GM21619 (cell line): ENCODE measurements around the gene CHCHD3.

Experiments used
- ATAC-seq: cut with Tn5 transposase; IDR thresholded peaks from one replicate; pipeline ENCODE4 v1.9.1; 2021; ENCODE audit not compliant: unreplicated experiment

The CHCHD3 gene

GRCh38 chr7:133047321-133047720, 34.6 kb downstream of the CHCHD3 start:
- ATAC-seq, result no peak

DNA sequence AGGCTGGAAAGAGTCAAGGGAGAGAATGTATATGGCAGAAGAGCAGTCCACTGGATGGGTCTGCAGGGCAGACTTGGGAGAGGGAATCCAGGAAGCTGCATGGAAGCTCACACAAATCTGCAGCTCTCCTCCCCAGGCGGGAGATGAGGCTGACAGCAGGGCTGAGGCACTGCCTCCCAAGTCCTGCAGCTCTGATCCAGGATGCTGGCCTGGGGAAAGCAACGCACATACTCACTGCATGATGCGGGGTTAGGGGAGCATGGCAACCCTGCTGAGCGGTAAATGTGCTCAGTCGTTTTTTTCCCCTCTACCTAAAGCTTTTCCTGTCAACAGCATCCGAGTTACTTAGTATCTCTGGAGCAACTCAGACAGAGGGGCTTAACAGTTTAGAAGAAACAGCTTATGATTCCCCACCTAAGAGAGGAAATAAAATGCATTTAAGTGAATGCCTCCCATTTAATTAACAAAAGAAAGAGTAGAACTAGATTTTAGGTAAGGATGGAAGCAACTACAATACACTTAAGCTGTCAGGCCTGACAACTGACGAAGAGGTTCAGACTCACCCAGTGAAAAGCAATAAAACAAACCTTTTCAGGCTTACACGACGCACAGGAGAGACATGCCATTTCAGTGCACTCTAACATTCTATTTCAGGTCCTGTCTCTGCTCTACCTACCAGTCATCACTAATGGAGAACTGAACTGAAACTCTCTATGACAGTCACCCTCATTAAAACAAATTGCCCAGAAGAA, 37.0 kb downstream of the CHCHD3 start:
- ATAC-seq, result no peak

- ATAC-seq, result no peak
These were observed 41.2 kb downstream of the CHCHD3 start for GRCh38 chr7:133040674-133041073.

DNA sequence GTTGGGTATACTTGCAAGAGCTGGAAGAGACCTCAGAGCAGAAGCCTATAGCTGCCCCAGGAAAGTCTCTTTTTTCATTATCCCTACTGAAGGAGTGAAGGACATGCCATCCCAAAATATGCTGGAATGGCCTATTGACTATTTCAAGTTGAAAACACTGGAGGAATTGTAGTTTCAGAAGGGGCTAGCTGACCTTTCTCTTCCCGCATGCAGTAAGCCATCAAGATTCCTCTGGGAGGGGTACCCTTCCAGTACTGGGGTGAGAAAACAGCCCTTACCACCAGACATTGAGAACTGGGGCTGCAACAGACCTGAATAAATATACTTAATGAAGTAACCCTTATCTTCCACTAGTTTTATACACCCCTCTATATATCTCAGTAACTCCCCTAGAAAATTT, 41.7 kb downstream of the CHCHD3 start:
- ATAC-seq, result no peak

GRCh38 chr7:133039614-133040013, 42.3 kb downstream of the CHCHD3 start:
- ATAC-seq, result no peak

DNA sequence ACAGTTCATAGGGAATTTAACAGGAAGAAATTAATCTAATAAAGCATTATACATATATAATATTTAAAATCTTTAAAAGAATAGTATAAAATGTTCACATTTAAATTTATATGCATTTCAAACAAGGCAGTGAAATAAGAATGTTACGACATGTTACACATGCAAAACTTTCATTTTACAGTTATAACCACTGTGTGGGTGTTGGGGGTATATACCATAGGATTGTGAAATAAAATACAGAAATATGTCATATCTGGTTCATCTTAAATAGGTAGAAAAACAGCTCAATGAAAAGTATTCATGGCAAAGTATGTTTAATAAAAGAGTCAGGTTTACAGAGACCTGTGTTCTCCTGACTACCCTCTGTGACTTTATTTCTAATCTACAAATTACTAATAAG, 45.6 kb downstream of the CHCHD3 start:
- ATAC-seq, result no peak

DNA sequence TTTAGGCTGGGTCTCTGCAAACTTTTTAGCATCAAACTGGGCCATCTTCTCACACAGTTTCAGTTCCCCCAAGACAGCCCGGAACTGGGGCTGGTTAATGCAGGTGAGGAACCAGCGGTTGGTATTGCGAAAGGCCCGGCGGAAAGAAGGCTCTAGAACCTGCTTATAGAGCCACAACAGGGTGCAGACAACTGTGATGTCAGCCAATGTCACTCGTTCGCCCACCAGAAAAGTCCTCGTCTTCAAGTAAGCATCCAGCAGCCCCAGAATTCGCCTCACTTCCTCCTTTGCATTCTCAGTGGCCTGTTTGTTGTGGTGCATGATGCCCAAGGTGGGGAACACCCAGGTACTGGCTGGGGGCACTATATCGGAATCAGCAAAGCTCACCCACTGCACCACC, 46.6 kb downstream of the CHCHD3 start:
- peak; percentile 89 for ATAC-seq

GRCh38 chr7:133030346-133030745, 51.5 kb downstream of the CHCHD3 start:
- ATAC-seq, result no peak

DNA sequence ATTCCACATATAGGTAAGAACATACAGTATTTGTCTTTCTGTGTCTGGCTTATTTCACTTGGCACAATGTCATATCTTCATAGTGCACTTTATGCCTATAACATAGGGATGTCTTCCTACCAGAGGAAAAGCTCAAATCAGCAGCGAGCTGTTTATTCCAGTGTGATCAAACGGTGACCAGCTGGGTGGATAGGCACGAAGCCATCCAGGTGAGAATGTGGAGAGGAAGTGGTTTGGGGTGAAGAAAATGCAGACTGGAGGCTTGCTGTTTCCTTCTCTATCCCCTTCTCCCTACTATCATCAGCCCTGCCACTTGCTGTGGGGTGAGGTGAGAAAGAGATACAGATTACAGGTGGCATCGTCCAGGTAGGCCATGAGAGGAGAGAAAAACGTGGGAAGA, 52.4 kb downstream of the CHCHD3 start:
- no peak for ATAC-seq

DNA sequence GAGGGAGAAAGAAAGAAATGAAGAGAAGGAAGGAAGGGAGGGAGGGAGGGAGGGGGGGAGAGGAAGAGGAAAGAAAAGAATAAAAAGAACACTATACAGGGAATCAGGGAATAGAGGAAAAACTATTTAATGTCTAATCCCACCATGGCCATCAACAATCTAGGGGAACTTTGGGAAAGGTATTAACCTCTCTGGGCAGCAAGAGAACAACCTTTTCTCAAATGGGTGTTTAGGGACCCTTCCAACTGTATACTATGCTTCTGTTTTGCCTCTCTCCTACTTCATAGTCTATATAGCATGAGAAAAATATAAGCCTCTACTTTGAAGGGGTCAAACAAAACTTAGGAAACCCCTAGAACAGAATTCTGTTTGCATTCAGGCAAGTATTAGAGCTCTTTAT, 54.5 kb downstream of the CHCHD3 start:
- ATAC-seq, result no peak

DNA sequence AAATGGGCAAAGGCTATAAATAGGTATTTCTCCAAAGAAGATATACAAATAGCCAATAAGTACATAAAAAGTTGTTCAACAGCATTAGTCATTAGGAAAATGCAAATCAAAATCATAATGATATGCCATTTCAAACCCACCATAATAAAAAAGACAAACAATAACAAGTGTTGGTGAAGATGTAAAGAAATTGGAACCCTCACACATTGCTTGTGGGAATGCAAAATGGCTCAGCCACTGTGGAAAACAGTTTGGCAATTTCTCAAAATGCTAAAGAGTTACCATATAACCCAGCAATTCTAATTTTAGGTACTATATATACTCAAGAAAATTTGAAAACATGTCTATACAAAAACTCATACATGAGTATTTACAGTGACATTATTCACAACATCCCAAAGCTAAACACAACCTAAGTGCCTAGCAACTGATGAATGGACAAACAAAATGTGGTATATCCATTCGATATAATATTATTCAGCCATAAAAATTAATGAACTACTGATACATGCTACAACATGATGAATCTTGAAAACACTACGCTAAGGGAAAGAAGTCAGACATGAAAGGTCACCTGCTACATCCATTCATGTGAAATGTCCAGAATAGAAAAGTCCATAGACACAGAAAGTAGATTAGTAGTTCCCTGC, 55.6 kb downstream of the CHCHD3 start:
- ATAC-seq, result no peak

- no peak for ATAC-seq
These were observed 56.8 kb downstream of the CHCHD3 start for GRCh38 chr7:133025056-133025455.

DNA sequence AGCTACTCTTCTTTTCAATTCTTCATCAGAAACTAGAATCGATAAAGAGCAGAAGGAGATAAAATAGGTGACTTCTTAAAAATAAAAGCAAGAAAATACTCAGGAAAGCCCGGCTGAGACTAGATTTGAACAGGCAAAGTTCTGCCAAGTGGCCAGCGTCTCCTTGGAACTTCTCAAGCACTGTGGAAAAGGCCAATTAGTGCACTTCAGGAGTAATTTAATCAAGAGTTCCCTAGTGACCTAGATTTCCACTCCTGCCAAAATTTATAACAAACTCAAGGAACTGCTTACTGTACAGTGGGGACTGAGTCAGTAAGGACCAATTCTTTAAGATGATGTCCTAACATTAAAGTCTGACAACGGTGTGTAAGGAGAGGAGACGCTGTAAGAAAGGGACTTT, 57.3 kb downstream of the CHCHD3 start:
- no peak for ATAC-seq

DNA sequence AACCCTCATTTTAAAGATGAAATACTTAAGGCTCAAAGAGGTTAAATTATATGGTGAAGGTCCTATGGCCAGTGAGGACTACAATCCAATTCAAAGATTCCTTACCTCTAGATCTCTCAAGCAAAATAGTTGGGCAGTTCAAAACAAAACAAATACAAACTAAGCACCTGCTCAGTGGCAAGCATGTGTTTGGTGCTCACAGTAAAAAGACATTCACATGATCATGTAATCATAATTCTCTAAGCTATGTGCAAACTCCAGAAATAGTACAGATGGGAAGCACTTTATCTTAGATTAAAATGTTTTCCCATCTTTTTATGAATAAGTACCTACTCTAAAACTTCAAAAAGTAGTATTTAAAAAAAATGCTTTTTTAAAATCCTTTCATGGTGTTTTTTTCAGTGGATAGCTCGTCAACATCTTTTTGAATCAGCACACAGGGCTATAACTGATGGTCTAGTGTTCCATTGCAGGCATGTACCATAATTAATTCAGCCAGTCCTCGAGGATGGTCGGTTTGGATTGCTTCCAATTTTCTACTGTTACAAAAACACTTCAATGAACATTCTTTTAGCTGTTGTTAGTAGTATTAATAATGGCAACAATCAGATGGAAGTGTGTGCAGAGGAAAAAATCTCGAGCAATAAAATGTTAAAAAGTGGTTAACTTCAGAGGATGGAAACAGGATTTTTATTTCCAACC, 58.4 kb downstream of the CHCHD3 start:
- ATAC-seq, result no peak

- no peak for ATAC-seq
These were observed 59.2 kb downstream of the CHCHD3 start for GRCh38 chr7:133022661-133023060.

DNA sequence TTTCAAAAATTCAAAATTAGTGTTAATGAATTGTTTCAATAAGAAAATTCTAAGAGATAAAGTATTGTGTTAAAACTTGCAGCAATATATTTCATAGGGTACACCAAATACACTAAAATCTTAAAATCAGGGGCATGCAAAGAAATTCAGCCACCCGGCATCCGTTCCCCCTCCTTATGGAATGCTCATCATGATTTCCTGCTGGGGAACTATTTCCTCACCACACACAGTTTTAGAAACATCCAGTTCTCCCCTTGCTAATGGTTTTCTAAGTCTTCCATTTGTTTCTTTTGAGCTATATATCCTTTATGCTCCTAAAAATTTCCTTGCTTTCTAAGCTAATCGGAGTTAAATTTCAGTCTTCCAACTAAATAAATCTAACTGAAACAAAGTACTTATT, 60.7 kb downstream of the CHCHD3 start:
- ATAC-seq, result no peak

DNA sequence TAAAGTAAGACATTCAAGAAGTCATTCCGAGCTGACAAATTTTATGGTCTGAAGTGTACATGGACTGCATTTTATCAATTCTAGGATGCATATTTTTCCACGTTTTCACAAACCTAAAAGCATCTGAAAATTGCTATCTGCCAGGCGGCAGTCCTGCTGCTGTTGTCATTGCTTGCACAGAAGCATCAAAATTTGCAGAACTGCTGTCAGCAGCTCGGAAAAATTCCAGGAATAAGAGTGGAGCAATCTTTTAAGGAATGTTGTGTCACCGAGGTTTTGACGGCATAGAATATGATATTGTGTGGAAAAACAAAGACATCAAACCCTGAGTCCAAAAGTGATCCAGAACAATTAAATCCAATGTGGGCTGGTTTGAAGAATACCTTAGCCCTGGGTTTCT, 61.4 kb downstream of the CHCHD3 start:
- no peak for ATAC-seq

DNA sequence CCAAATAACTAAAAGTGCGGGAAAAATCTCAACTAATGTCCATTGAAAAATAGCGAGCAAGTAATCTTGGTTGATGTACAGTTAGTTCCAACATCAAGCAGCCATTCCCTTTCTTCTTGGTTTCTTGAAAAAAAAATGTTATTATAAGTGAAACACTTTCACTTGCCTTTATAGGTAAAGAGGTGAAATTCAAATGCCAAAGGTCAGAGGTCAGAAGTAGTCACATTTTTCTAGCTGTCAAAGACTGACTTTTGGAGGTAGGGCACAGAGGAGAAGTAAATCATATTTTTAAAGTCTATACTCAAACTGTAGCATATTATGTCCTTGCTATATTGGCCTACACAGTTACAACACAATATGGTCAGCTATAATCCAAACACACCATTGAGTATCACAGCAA, 62.3 kb downstream of the CHCHD3 start:
- ATAC-seq, result no peak

DNA sequence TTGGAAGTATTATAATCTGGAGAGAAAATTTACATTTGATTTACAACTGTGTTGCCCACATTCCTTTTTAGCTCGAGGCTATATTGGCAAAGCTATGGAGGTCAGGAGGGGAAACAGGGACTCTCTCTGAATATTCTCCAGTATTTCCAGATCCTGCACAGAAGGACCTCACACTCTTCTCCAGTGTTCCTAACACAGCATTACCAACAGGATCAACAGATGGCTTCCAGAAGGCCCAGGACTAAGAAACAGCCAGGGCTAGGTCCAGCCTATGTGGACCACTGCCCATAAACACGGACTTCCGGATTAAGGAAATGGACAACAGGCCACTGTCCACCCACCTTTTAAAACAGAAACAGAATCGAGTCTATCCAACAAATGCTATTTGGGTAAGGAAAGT, 65.3 kb downstream of the CHCHD3 start:
- no peak for ATAC-seq

DNA sequence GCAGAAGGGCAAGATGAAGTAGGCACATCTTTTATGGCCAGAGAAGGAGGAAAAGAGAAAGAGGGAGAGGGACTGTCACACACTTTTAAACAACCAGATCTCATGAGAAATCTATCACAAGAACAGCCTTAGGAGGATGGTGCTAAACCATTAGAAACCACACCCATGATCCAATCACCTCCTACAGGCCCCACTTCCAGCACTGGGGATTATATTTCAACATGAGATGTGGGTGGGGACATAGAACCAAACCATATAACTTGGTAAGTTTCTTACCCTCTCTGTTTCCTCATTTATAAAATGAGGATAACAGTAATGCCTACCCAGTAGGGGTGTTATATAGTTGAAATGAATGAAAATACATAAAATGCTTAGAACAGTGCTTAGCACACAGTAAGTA, 66.0 kb downstream of the CHCHD3 start:
- no peak for ATAC-seq

DNA sequence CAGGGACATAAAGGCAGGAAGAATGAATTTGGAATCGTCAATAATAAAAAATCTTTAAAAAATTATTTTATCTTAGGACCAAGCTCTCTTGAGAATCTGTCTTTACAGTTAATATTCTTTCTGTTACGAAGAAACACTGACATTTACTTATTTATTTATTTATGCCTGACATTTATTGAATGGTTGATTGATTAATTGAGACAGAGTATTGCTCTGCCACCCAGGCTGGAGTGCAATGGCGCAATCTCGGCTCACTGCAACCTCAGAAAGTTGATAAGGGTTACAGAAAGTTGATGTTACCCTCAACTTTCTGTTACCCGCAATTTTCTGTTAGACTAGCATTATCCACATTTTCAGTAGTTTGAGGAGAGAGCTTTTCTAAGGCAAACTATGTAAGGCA, 70.1 kb downstream of the CHCHD3 start:
- ATAC-seq, result no peak
